GM20431 (cell line): ENCODE measurements around the gene FRMD6.
"Not testable (repeated sequence)": the region's sequence is repeated elsewhere in the genome, so short reads cannot be mapped to it uniquely, and the experiment has no call there.

ENCODE experiments used
- in situ Hi-C: fragments of 300-500 bp; cut with MseI, MboI; formaldehyde crosslinking; loops from one replicate; pipeline ENCODE4 v1.15.0; 2020; ENCODE audit warnings: low sequenced_read_pairs; ENCODE audit not compliant: unreplicated experiment

Gene FRMD6

DNA sequence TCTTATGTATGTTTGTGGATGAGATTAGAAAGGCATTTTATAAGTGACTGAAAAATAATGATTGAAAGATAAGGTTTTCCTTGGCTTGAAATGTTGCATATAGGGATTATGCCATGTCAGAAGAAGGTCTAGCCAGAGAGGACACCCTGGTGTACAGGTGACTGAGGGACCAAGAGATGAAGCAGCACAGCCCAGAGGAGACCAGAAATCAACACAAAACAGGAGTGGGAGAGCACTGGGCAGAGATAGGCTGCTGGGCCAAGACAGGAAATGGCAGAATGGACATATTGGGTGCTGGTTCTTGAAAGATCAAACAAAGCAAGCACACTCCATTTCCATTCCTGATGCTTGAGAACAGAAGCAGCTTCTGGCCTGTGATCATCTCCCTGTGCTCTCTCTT lies 24.4 kb upstream of the FRMD6 start:
- in situ Hi-C loops: no loop called here

DNA sequence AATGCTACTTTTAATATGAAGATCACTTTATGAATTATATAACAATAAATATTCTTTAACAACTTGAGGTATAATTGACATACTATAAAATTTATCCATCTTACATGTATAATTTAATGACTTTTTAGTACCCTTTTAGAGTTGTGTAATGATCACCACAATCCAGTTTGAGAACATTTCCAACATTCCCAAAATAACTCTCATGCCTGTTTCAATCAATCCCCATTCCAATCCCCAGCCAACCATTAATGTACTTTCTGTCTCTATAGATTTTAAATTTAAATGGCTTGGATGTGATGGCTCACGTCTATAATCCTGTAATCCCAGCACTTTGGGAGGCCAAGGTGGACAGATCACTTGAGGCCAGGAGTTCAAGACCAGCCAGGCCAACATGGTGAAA lies 23.5 kb upstream of the FRMD6 start:
- in situ Hi-C loops: no loop called here

DNA sequence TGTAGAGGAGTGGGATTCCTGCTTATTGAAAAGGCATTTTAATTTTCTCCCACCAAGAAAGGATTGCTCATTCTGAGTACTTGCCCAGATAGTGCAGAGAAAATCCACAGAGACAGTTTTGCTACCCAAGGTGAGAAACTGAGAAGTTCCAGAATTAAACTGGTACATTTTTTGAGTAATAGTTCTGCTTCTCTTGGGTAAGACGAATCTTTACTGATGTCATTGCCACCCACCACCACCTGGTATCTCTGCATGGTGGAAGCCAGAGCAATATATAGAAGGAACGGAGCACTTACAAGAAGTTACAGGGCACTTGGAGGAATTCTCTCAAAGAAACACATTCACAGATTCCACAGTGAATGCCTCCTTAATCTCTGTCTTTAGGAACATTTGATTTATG lies 20.7 kb upstream of the FRMD6 start:
- in situ Hi-C loops: no loop called here

DNA sequence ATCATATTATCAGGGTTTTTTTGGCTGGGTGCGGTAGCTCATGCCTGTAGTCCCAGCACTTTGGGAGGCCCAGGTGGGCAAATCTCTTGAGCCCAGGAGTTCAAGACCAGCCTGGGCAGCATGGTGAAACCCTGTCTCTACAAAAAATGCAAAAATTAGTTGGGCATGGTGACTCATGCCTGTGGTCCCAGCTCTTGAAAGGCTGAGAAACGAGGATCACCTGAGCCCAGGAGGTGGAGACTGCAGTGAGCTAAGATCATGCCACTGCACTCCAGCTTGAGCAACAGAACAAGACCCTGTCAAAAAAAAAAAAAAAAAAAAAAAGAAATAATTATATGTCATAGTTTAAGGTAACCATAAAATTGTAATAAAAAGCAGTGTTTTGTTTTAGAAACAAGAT lies 18.4 kb upstream of the FRMD6 start:
- in situ Hi-C loops: not testable (repeated sequence)

DNA sequence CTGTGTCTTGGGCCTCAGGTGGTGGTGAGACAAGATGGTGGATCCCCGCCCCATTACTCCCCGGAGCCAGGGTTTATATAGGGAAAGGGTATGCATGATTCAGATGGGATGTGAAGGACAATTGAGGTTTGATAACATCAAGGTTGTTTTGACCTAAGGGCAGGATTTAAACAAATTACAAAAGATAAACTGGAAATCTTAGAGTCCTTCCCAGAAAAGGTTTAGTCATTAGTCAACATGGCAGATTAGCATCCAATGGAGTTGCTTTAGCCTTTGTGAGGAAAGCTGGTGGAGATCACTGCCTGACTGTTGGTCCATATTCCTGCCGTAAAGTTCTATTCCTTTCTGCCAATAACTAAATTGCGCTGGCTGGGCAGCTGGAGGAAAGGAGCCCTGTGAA lies 15.6 kb upstream of the FRMD6 start:
- in situ Hi-C loops: no loop called here

DNA sequence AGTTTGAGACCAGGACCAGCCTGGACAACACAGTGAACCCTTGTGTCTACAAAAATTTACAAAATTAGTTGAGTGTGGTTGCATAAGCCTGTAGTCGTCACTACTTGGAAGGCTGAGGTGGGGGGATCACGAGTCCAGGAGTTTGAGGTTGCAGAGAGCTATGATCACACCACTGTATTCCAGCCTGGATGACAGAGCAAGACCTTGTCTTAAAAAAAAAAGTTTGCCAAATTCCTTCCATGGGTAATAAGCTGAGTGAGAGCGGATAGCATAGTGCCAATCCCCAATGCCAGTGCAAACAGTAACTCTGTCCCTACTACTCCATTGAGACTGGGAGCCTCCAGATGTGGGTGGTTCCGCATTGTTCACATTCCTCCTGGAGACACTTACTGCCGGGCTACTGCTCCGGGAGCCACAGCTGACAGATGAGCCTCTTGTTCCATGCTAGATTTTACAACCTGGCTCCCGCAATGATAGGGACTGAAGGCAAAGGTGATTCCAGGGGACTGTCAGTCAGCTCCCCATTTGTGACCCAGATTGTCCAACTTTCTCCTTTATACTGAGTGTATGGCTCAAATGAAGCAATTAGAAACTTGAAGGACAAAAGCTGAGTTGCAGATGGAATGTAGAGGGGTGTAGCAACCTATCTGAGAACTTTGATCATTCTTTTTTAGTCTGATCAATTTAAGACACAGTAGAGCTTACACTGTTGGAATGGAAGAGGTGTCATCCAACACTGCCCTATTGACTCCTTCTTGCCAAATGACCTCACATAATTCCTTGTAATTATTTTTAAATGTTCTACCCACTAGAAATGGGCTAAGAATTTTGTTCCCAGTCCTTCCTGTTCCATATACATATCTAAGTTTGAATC lies 13.4 kb upstream of the FRMD6 start:
- in situ Hi-C loops: no loop called here

DNA sequence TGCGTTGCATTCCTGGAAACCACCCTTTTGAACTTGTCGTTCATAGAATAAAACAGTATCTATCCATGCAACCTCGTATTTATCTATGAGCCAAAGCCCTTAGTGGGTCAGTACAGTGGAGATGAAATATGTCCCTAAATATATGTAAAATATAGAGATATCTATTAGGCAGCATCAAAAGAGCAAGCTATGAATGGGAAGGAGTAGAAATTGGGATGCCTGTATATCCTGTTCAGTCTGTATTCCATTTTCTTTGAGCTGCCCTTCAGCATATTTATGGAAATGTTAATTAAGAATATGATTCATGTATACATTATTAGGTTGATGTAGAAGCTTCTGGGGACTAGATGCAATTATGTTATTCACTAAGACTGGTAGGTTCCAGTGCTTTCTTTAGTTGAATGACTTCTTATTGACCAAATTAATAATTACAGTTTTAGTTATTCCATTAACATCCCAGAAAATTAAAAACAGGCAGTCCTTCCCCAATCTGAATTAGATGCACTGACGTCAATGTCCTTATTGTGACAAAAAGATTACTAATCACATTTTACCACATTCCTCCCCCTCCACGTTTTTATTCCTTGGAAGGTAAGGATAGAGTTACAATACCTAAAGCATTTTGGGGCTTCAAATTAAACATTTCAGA lies 11.9 kb upstream of the FRMD6 start:
- in situ Hi-C loops: no loop called here

DNA sequence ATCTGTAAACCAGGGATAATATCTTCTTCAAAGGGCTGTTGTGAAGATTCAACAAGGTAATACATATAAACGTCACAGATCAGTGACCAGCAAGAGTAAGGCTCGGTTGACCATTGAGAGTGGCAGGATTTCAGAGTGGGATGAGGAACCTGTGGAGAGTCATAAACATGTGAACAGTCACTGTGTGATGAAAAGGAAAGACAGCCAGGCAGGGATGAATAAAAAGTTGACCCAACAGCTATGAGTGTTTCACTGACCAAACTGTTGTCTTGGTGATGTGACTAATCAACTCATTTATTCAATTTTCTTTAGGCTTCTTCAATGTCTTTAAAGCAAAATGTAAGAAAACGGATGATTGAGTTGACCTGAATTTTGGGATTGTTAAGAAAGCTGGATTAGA lies 8.6 kb upstream of the FRMD6 start:
- in situ Hi-C loops: no loop called here

DNA sequence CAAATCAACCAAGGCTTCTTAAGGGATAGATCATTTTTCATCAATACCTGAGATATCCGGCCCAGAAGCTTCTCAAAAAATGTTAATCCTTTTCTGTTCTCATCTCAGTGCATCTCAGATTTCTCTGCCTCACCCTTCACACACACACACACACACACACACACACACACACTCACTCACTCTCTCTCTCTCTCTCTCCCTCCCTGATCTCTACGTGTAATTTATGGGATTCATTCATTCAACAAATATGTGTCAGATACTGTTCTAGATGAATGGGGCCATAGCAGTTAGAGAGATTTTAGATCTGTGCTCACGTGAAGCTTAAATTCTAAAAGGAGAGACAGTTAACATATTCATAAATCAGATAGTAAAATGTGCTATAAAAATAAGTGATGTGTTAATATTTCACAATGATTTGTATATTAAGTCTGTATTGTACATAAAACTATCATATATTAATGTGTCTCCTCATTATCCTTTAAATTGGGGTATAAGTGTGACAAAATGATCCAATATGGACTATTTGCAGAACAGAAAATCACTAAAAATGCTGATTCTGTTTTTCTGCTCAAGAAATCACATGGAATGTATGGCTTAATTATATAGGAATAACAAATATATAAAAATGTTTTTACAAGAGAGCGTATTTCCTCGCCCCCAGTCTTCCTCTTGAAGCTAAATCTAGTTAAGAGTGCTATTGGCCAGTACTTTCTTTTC lies 7.3 kb upstream of the FRMD6 start:
- in situ Hi-C loops: no loop called here

DNA sequence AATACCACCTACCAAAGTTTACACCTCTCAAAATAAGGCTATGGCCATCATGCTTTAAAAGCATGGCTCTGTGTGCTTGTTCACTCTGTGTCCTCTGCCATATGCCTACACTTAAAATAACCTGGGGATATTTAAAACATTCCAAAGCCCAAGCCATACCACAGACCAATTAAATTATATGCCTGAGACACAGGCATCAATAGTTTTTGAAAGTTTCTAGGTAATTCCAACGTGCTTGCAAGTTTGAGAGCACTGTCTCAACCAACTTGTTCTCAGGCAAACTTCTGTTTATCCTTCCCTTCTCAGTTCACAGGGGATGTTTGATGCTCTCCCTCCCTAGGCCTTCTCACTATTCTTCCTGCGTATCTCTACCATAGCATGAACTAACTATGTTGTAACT lies 3.4 kb upstream of the FRMD6 start:
- in situ Hi-C loops: no loop called here

DNA sequence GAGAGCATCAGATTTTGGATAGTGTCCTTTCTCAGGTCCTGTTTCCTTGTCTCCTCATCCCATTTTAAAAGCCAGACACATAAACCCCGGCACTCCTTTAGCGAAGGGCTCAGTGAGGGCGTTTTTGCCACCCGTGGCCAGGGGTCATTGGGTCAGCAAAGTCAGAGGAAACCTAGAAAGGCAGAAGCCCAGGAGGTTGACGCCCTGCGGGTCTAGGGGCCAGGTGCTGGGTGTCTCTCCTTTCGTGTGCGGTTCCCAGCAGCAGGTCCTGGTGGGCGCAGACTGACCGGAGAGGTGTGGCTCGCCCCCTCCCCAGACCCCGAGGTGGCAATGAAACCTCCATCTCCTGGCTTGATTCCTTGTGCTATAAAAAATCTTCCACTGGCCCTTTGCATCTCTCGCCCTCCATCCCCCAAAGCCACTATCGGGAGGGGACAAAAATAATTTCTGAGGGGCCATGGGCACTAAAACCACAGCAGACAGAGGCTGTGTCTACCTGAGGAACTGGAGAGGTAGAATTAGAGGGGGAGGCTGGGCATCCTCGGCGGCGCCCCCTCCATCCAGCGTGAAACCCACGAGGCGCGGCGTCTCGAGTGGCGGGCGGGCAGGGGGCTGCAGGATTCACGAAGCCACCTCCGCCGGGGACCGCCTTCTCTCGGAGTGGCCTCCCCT lies 858 bp upstream of the FRMD6 start:
- in situ Hi-C loops: no loop called here

DNA sequence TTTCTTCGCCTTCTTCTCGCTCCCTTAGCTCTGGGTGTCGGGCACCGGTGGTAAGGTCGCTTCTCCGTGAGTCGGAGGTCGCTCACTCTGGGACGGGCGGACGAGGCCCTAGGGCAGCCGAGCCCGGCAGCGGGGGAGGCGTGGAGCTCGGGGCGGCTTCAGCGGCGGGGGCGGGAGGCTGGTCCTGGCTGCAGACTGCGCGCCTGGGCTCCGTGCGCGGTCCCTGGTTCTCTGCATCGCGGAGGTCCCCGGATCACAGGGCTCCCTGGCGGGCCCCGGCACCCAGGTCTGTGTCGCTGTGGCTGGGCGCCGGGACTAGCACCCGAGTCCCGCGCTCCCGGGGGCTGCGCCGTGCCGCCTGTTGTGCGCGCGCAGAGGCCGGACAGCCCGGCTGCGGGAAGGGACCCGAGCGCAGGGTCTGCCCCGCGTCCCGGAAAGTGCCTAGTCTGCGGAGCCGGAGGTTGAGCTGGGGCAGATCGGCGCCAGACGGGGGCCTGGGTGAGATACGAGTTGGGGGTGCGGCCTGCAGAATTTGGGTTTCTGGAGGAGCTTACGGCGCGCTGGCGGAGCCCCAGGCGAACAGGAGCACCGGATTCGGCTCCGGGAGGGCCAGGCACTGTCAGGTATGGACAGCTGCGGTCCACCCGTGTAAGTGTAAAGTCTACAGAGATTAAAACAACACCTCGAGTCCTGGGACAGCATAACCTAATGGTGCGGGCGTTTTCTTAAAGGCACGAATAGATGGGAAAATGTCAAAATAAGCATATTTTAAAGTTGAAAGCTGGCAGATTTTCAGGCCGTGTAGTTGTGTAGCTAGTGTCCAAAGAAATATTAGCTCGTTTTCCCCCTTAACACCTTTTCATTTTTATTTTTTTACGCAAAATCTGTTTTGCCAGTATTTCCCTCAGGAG lies 713 bp downstream of the FRMD6 start:
- in situ Hi-C loops: no loop called here

DNA sequence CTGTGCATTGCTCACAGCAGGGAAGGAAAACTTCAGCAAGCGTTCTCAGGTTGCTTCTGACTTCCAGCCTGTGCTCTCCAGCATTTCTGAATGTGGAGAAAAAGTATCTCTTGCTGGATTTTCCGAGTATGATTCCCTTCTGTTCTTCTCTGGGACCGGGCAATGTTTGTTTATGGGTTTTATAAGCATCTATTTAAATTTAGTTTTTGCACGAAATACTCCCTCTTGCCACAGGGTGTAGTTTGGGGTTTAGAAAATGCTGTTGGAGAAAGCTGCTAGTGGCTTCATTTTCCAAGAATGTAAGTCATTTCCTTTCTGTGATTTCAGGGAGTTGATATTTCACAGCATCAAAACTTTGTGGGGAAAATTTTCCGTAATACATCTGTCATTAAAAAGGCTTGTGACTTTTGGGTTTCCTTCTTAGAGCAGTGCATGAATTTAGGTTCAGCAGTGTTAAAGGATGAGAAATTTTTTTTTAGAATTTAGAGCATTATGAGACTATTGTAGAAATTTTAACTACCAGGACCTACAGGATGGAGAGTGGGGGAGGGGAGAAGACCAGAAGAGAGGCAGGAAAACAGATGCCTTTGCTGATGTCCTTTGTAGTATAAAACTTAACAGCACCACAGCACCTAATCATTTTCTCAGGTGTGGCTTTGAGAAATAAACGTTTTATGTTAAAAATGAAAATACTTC lies 1.5 kb downstream of the FRMD6 start:
- in situ Hi-C loops: no loop called here

DNA sequence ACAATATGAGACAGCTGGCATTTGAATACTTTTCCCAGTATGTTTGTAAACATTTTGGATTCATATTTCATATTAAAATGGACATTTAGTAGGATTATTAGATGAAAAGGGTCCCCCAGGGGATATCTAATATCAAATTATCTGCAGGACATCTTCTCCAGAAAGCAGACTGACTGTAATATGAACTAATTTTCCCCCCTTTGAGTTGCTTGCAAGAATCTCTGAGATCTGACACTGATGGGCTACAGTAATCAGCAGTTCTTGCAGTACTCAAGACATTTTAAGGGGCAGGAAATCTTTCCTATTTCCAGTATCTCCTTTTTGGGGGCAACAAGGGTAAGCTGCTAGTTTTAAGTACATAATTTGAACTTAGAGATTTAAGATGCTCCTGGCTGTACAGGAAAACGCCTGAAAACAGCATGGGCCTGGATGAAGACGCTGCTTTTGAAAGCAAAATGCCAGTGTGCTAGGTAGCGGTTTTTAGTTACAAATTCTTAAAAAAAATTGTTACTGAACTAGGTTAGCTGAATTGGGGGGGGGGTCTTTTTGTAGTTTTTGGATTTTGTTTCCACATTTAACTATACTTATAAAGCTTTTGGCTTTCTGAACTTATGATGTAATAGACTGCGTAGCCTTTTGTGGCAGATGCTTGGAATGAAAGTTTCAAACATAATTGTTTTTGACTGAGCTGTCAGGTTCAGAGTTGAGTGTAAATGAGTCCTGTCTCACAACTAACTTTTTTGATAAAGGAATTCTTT lies 2.2 kb downstream of the FRMD6 start:
- in situ Hi-C loops: no loop called here

DNA sequence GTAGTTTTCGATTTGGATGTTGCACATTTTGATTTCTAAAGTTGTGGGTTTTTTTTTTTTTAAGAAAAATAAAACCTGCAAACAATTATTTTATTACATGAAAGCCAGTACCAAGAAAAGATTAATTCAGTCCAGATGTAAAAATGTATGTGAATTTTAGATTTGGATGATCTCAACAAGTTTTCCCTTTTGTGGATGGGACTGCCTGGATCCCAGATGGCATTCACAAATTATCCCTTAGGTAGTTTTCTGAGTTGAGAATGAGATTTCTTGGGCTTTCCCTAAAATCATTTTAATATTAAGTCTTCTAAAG lies 2.8 kb downstream of the FRMD6 start:
- in situ Hi-C loops: no loop called here

DNA sequence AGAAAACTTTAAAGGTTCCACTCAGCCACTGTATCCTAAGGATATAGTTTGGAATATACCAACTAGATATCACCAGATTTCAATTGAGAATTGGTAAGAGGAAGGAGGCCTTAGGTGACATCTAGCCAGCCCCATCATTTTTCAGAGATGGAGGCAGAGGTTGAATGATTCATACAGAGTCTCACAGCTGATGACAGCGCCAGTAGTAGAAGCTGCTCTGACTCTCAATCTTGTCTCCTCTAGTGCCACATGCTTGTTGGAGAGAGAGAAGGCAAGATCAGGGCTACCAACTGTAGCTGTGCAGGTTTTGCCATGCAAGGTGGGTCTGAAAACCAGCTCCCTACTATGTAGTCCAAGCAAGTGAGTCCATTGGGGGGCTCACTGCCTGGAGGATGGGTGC lies 6.1 kb downstream of the FRMD6 start:
- in situ Hi-C loops: no loop called here

DNA sequence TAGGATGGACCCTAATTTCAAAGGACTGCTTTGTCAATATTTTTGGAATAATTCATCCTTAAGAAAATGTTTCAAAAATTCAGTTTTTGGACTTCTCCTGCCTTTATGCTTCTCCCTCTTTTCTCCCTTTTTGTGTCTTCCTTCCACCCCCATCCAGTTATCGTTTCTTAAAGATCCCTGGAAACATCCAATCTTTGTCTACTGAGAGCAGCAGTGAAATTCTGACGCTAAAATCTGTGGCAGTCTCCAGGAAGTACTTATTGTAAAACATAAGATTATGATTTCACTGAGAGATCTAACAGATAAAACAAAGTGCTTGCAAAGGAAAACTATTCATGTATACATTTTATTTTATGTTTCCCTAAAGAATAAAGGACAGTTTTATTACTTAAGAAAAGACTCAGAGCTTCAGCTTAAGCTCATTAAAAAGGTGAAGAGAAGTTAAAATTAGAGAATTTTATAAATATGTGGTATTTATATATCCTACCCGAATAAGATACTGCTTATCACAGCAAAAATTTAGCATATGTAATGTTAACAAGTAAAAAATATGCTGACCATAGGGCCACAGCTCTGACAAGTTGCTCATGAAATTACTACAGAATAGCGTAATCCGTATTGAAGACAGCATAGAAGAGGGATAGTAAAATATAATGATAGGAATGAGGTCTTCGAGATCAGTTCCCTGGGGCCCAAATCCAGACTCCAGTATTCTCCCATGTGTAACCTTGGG lies 6.9 kb downstream of the FRMD6 start:
- in situ Hi-C loops: no loop called here

DNA sequence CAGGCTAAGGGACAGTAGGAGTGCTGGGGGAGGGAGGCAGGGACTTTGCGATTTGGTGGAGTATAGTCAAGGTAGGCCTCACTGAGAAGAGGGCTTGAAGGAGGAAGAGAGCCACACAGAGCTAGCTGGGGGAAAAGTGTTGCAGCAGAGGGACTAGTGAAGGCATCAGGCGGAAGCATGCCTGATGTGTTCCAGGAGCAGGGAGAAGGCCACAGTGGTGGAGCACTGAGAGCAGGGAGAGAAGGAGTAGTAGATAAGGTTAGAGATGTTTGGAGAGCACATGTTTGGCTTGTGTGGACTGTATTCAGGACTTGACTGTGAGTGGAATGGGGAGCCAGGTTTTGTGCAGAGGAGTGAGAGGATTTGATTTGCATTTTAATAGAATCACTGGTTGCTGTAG lies 9.0 kb downstream of the FRMD6 start:
- in situ Hi-C loops: no loop called here
